B cell (primary cell): ENCODE results near the gene IPO8. TPM values are rescaled to one million over a fixed set of nuclear protein-coding genes. Genes with fewer than 3 reads are reported as not detected.

ENCODE experiments used
- ATAC-seq: fragments of 200-7000 bp; cut with Tn5 transposase; one replicate; pipeline ENCODE4 v1.10.0; 2021; ENCODE audit warnings: low read depth, mild to moderate bottlenecking, moderate number of reproducible peaks, moderate library complexity
- CTCF ChIA-PET: fragments of 350-600 bp; sonication (Branson Sonifier 250); formaldehyde crosslinking; loops from one replicate; lab custom pipeline; 2021; ENCODE audit warnings: antibody characterized with exemption, inconsistent platforms; lab: Charles Lee
- POLR2A ChIA-PET: fragments of 350-600 bp; sonication (Branson Sonifier 250); formaldehyde crosslinking; loops from one replicate; lab custom pipeline; 2021; ENCODE audit warnings: antibody characterized with exemption; lab: Charles Lee
- DNase-seq: peaks from one replicate; pipeline ENCODE4 v3.0.0; 2013
- H2AFZ ChIP-seq: 2 replicates; pipeline ENCODE4 v1.6.1; 2012; ENCODE audit warnings: mild to moderate bottlenecking, low read depth, low read length; ENCODE audit not compliant: insufficient read depth, poor library complexity, severe bottlenecking
- H3K27ac ChIP-seq, 2 donors: 1 replicate in 1 of 2; 2 replicates in 1 of 2; pipeline ENCODE4 v1.5.1; 2012 to 2013; ENCODE audit warnings: low read length in 2 of 2, mild to moderate bottlenecking in 2 of 2, moderate library complexity in 1 of 2
- H3K27me3 ChIP-seq, 4 experiments: fragments of 200-600 bp in 1 of 4; sonication (generic) in 1 of 4; replicated peaks in 1 of 4; 1 replicate in 2 of 4; 2 replicates in 2 of 4; pipeline versions ENCODE4 v1.6.1 to v1.7.0; 2013 to 2016; ENCODE audit warnings: low read length in 3 of 4, mild to moderate bottlenecking in 2 of 4, mixed read lengths in 1 of 4, moderate library complexity in 1 of 4; ENCODE audit not compliant: insufficient read depth in 4 of 4, control insufficient read depth in 3 of 4; ENCODE audit errors: control extremely low read depth in 1 of 4
- H3K36me3 ChIP-seq, 2 experiments: replicated peaks in 1 of 2; 1 replicate in 1 of 2; 2 replicates in 1 of 2; pipeline versions ENCODE4 v1.6.1 to v1.7.1; 2013; ENCODE audit warnings: low read length in 1 of 2; ENCODE audit not compliant: insufficient read depth in 2 of 2, control insufficient read depth in 1 of 2; ENCODE audit errors: control extremely low read depth in 1 of 2, extremely low read depth in 1 of 2
- H3K4me1 ChIP-seq, 2 donors: fragments of 200-600 bp in 1 of 2; sonication (generic) in 1 of 2; 1 replicate in 1 of 2; 2 replicates in 1 of 2; pipeline versions ENCODE4 v1.5.1 to v1.6.1; 2013 to 2017; ENCODE audit warnings: low read length in 2 of 2; ENCODE audit not compliant: control insufficient read depth in 2 of 2, insufficient read depth in 2 of 2
- H3K4me2 ChIP-seq: replicated peaks from 2 replicates; pipeline ENCODE3; 2012; ENCODE audit warnings: mild to moderate bottlenecking, low read depth, low read length; ENCODE audit not compliant: poor library complexity, severe bottlenecking
- H3K4me3 ChIP-seq, 5 experiments: fragments of 200-600 bp in 1 of 5; sonication (generic) in 1 of 5; 1 replicate in 3 of 5; 2 replicates in 2 of 5; pipeline versions ENCODE4 v1.5.1 to v1.7.0; 2011 to 2016; ENCODE audit warnings: low read length in 4 of 5, mild to moderate bottlenecking in 4 of 5, low read depth in 2 of 5, control low read depth in 1 of 5, moderate library complexity in 1 of 5; ENCODE audit not compliant: insufficient read depth in 1 of 5; ENCODE audit errors: control extremely low read depth in 1 of 5, extremely low read depth in 1 of 5
- H3K79me2 ChIP-seq: fragments of 200-600 bp; sonication (generic); one replicate; pipeline ENCODE4 v1.6.0; 2016; ENCODE audit warnings: low read length; ENCODE audit not compliant: control insufficient read depth, insufficient read depth
- H3K9ac ChIP-seq: fragments of 200-600 bp; sonication (generic); 2 replicates; pipeline ENCODE4 v1.6.1; 2017; ENCODE audit warnings: mild to moderate bottlenecking, low read length, moderate library complexity
- H3K9me3 ChIP-seq, 3 donors: one replicate each; pipeline versions ENCODE4 v1.6.1 to v1.7.1; 2013; ENCODE audit warnings: low read length in 2 of 3; ENCODE audit not compliant: control insufficient read depth in 2 of 3, insufficient read depth in 1 of 3; ENCODE audit errors: control extremely low read depth in 1 of 3
- H4K20me1 ChIP-seq: 2 replicates; pipeline ENCODE4 v1.6.0; 2012; ENCODE audit warnings: mild to moderate bottlenecking, low read length; ENCODE audit not compliant: insufficient read depth, control insufficient read depth, poor library complexity, severe bottlenecking
- H3K27ac Mint-ChIP-seq: one replicate; pipeline ENCODE4 v1.8.0; 2021; ENCODE audit warnings: mixed read lengths
- H3K27me3 Mint-ChIP-seq: one replicate; pipeline ENCODE4 v1.8.0; 2021; ENCODE audit warnings: mixed read lengths
- H3K4me1 Mint-ChIP-seq: one replicate; pipeline ENCODE4 v1.8.0; 2021; ENCODE audit warnings: mixed read lengths
- H3K4me3 Mint-ChIP-seq: one replicate; pipeline ENCODE4 v1.8.0; 2021; ENCODE audit warnings: mixed read lengths
- H3K9me3 Mint-ChIP-seq: one replicate; pipeline ENCODE4 v1.8.0; 2022; ENCODE audit warnings: mixed read lengths; ENCODE audit not compliant: insufficient read depth
- EZH2 ChIP-seq: IDR thresholded peaks from 2 replicates; pipeline ENCODE4 v1.6.1; 2012; ENCODE audit warnings: borderline replicate concordance, low read depth, mild to moderate bottlenecking, moderate library complexity, low read length; ENCODE audit not compliant: insufficient read depth, poor library complexity, severe bottlenecking
- WGBS: methylation state at CpG from one replicate; pipeline ENCODE4 v1.1.5; 2013; ENCODE audit warnings: missing lambda C conversion rate; ENCODE audit not compliant: insufficient coverage; 5-methylcytosine and 5-hydroxymethylcytosine counted together
- intact Hi-C: fragments of 100-400 bp; cut with micrococcal nuclease; formaldehyde crosslinking; loops from one replicate; pipeline ENCODE4 v1.10.0; 2022
- polyA plus RNA-seq: library from polyadenylated mRNA; depleted of rRNA; stranded (reverse); fragments of >200 nt; gene quantifications from 2 replicates; pipeline ENCODE4 v1.2.3, GENCODE V29; 2012
- total RNA-seq, 2 donors: library from RNA; stranded (reverse); fragments of 120-200 nt in 1 of 2; gene quantifications; 1 replicate in 1 of 2; 2 replicates in 1 of 2; pipeline versions ENCODE4 v1.2.3 to v1.2.4, GENCODE V29; 2013 to 2022
- TF ChIP-seq, protein P1 (sequence below): fragments of 200-600 bp; IDR thresholded peaks from one replicate; pipeline ENCODE4 v1.8.0; 2022; ENCODE audit warnings: antibody characterized with exemption, mild to moderate bottlenecking

The IPO8 gene
- total and polyA plus RNA-seq, 2 donors (not counting 1 experiment from before 2014, with no cell fraction given): 7.5 to 58.1 TPM

DNA sequence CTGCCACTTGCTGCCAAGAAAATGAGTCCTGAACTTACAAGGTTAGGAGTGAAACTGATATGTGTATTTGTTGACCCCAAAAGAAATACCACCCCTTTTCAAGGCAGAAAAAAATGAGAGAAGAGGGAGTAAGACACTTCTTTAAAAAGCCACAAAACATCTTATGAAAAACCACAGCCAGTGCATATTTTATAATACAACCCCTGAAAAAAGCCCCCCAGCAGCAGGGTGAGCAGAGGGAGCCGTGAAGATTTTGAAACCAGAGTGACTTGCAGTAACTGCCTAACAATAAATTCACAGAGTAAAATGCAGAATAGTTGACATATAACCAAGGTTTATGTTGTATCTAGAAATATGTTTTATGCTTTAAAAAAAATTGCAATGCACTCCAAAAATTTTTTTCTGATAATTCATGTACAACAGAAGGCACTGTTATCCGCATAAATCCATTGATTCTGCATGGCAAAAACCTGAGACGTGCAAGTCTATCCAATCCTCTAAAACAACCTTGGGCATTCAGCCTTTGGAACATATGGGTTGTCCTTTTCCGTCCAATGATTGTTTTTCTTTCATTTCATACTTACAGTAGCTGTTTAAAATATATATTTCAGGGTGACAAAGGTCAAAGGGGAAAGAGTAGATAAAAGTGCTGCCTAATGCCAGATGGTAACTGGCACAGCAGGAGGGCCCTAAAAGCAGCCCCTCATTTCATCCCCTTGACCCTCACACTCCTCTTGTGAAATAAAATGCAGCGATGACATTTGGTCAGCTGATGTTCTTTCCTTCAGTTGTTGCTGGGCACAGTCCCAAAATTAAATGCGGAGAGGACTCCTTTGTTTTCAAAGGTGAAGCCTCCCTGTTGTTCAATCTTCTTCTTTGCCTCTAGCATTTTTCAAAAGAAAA is 65.3 kb downstream of the IPO8 start:
- Mint-ChIP-seq H3K27me3 (no peaks in the 10 kb centered on the region), H3K4me1 (no peaks in the 10 kb centered on the region), H3K9me3 (no peaks in the 10 kb centered on the region), H3K27ac (no peak overlapping the region), H3K4me3 (no peak overlapping the region)
- ATAC-seq (no peak), DNase-seq (no peak)
- Histone ChIP-seq H3K27ac (no peak overlapping the region), H3K4me3 (no peak overlapping the region), H3K36me3 (peaks cover under 1 to 58% of the 10 kb centered on the region in 2 experiments), H3K9me3 (no peaks in the 10 kb centered on the region), H2AFZ (no peak overlapping the region), H3K4me2 (no peak overlapping the region), H4K20me1 (no peaks in the 10 kb centered on the region), H3K4me1 (no peaks in the 10 kb centered on the region), H3K9ac (no peak overlapping the region), H3K79me2 (no peaks in the 10 kb centered on the region), H3K27me3 (no peaks in the 10 kb centered on the region)
- ChIA-PET POLR2A (no interaction called here), CTCF (no interaction called here)
- no peak for TF ChIP-seq EZH2
- TF ChIP-seq, protein P1, sequence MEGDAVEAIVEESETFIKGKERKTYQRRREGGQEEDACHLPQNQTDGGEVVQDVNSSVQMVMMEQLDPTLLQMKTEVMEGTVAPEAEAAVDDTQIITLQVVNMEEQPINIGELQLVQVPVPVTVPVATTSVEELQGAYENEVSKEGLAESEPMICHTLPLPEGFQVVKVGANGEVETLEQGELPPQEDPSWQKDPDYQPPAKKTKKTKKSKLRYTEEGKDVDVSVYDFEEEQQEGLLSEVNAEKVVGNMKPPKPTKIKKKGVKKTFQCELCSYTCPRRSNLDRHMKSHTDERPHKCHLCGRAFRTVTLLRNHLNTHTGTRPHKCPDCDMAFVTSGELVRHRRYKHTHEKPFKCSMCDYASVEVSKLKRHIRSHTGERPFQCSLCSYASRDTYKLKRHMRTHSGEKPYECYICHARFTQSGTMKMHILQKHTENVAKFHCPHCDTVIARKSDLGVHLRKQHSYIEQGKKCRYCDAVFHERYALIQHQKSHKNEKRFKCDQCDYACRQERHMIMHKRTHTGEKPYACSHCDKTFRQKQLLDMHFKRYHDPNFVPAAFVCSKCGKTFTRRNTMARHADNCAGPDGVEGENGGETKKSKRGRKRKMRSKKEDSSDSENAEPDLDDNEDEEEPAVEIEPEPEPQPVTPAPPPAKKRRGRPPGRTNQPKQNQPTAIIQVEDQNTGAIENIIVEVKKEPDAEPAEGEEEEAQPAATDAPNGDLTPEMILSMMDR: no peak
- WGBS: 100% methylated on average over 2 of the region's 6 CpGs
- intact Hi-C loops: no loop called here

DNA sequence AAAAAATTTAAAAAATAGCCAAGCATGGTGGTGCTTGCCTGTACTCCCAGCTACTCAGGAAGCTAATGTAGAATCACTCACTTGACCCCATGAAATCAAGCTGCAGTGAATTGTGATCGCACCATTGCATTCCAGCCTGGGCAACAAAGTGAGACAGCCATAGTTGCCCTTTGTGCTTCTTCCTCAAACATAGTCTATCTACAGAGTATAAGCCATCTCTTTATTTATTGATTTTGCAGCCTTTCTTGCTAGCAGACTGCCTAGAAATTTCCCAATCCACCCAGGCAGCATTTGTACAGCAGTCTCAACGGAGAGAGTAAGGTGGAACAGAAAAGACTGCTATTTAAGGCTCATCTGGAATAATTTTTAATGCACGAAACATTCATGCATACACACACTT is 68.8 kb downstream of the IPO8 start:
- Histone ChIP-seq H3K27me3 (no peaks in the 10 kb centered on the region), H2AFZ (no peak overlapping the region), H3K4me1 (no peaks in the 10 kb centered on the region), H3K9ac (no peak overlapping the region), H4K20me1 (no peaks in the 10 kb centered on the region), H3K36me3 (peaks cover 0 to 32% of the 10 kb centered on the region in 2 experiments), H3K4me3 (no peak overlapping the region), H3K27ac (no peak overlapping the region), H3K9me3 (no peaks in the 10 kb centered on the region), H3K79me2 (no peaks in the 10 kb centered on the region), H3K4me2 (no peak overlapping the region)
- ChIA-PET CTCF (no interaction called here), POLR2A (no interaction called here)
- Mint-ChIP-seq H3K27ac (no peak overlapping the region), H3K9me3 (no peaks in the 10 kb centered on the region), H3K27me3 (no peaks in the 10 kb centered on the region), H3K4me3 (no peak overlapping the region), H3K4me1 (no peaks in the 10 kb centered on the region)
- ATAC-seq (no peak), DNase-seq (no peak)
- WGBS: 100% methylated on average over 1 of the region's 3 CpGs
- intact Hi-C loops: no loop called here
- TF ChIP-seq EZH2: no peak
- TF ChIP-seq, protein P1: no peak
